Measurements from ENCODE around the gene FSCN2.

The FSCN2 gene

GRCh38 chr17:81550830-81551457 lies 22.8 kb downstream of the FSCN2 start:
- FAIRE-seq, result no peak
- DNase-seq (ENCODE audit: insufficient read length, low spot score), result no peak
- TF ChIP-seq CTCF (IDR thresholded peaks at IDR 0.05; ENCODE audit: insufficient read depth, missing control alignments), result no peak

- TF ChIP-seq CTCF (IDR thresholded peaks at IDR 0.05; ENCODE audit: insufficient read depth, missing control alignments), result no peak
- no peak for FAIRE-seq
- no peak for DNase-seq (ENCODE audit: insufficient read length, low spot score)
Measured at GRCh38 chr17:81551458-81552243, 23.5 kb downstream of the FSCN2 start.

GRCh38 chr17:81552244-81553017 lies 24.3 kb downstream of the FSCN2 start, which contains the start of gene FAAP100:
FAAP100 (minus strand) TSS chr17:81552353; CDS start chr17:81552330, 23 bp downstream.
- FAIRE-seq (no peak), DNase-seq (ENCODE audit: insufficient read length, low spot score) (peak; percentile 96)
- no peak for TF ChIP-seq CTCF (IDR thresholded peaks at IDR 0.05; ENCODE audit: insufficient read depth, missing control alignments)

- no peak for FAIRE-seq
- DNase-seq (ENCODE audit: insufficient read length, low spot score), result peak; percentile 89
- TF ChIP-seq CTCF (IDR thresholded peaks at IDR 0.05; ENCODE audit: insufficient read depth, missing control alignments), result peak; percentile 8
Measured at GRCh38 chr17:81553018-81553615, 24.9 kb downstream of the FSCN2 start.

GRCh38 chr17:81553616-81554181 lies 25.5 kb downstream of the FSCN2 start:
- no peak for DNase-seq (ENCODE audit: insufficient read length, low spot score)
- TF ChIP-seq CTCF (IDR thresholded peaks at IDR 0.05; ENCODE audit: insufficient read depth, missing control alignments), result no peak
- no peak for FAIRE-seq

- no peak for DNase-seq (ENCODE audit: insufficient read length, low spot score)
Measured at GRCh38 chr17:81556175-81556691, 28.1 kb downstream of the FSCN2 start.

More at GRCh38 chr17:81556175-81556691, 28.1 kb downstream of the FSCN2 start:
- no peak for FAIRE-seq
- no peak for TF ChIP-seq CTCF (IDR thresholded peaks at IDR 0.05; ENCODE audit: insufficient read depth, missing control alignments)
